Tibial nerve (tissue), 4 donors: Measurements from ENCODE around the gene TMEM151B.

ENCODE experiments used
- EP300 ChIP-seq, 2 donors: sonication (generic); formaldehyde crosslinking; IDR thresholded peaks; one replicate each; pipeline ENCODE4 v1.6.1; 2017; ENCODE audit warnings: antibody characterized with exemption in 2 of 2, mild to moderate bottlenecking in 1 of 2
- POLR2A ChIP-seq, 2 donors: fragments of 450-650 bp; IDR thresholded peaks; one replicate each; pipeline ENCODE4 v1.6.1; 2017; ENCODE audit warnings: antibody characterized with exemption in 2 of 2, mild to moderate bottlenecking in 2 of 2, moderate library complexity in 2 of 2
- TF ChIP-seq, protein P1 (sequence below), 5 experiments: fragments of 200-600 bp in 3 of 5; fragments of 450-650 bp in 2 of 5; sonication (generic) in 3 of 5; IDR thresholded peaks; one replicate each; pipeline ENCODE4 v1.5.1; 2016 to 2019; ENCODE audit warnings: antibody characterized with exemption in 5 of 5, mild to moderate bottlenecking in 3 of 5, moderate library complexity in 2 of 5

DNA sequence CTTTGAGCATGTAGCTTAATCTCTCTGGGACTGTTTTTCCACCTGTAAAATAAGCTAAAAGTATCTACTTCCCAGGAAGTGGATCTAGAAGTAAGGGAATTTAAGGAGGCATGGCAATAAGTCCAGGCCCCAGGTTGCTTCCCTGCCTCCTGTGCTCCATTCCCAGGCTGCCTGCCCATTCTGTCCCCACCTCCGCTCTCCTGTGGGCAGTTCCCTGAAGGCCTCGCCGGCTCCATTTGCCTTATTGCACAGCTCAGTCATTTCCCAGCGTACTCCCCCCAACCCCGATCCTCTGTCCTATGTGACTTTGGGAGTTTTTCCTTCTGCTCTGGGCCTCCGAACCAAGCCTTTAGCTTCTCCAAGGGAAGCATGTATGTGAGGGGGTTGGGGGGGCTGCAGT, 42.2 kb upstream of the TMEM151B start:
- no peak for TF ChIP-seq POLR2A (IDR thresholded peaks at IDR 0.05)
- TF ChIP-seq, protein P1, sequence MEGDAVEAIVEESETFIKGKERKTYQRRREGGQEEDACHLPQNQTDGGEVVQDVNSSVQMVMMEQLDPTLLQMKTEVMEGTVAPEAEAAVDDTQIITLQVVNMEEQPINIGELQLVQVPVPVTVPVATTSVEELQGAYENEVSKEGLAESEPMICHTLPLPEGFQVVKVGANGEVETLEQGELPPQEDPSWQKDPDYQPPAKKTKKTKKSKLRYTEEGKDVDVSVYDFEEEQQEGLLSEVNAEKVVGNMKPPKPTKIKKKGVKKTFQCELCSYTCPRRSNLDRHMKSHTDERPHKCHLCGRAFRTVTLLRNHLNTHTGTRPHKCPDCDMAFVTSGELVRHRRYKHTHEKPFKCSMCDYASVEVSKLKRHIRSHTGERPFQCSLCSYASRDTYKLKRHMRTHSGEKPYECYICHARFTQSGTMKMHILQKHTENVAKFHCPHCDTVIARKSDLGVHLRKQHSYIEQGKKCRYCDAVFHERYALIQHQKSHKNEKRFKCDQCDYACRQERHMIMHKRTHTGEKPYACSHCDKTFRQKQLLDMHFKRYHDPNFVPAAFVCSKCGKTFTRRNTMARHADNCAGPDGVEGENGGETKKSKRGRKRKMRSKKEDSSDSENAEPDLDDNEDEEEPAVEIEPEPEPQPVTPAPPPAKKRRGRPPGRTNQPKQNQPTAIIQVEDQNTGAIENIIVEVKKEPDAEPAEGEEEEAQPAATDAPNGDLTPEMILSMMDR (IDR thresholded peaks at IDR 0.05): no peak
- TF ChIP-seq EP300 (IDR thresholded peaks at IDR 0.05): no peak
